ENCODE data around the gene DTX2.
A peak's percentile ranks its signal among the peaks of the same experiment; 100 is the strongest.
"Not testable (repeated sequence)": the region's sequence is repeated elsewhere in the genome, so short reads cannot be mapped to it uniquely, and the experiment has no call there.

Gene DTX2

DNA sequence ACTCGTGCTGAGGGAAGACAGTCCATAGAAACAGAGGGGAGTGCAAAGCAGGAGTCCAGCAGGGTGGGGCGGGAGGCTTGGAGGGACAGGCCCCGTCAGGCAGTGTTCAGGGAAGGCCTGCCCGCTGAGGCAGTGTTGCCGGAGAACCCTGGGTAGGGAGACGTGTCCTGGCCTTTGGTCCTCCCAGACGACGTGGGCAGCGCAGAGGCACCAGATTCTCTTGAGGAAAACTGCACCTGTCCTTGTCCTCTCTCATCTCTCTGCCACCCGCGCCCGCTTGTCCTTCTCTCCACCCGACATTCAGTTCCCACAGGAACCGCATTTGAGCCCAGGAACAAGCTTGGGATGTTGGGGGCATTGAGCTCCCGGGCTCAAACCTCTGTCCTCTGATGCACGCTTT is 34.2 kb downstream of the DTX2 start:
- DNase-seq, result not testable (repeated sequence)

DNA sequence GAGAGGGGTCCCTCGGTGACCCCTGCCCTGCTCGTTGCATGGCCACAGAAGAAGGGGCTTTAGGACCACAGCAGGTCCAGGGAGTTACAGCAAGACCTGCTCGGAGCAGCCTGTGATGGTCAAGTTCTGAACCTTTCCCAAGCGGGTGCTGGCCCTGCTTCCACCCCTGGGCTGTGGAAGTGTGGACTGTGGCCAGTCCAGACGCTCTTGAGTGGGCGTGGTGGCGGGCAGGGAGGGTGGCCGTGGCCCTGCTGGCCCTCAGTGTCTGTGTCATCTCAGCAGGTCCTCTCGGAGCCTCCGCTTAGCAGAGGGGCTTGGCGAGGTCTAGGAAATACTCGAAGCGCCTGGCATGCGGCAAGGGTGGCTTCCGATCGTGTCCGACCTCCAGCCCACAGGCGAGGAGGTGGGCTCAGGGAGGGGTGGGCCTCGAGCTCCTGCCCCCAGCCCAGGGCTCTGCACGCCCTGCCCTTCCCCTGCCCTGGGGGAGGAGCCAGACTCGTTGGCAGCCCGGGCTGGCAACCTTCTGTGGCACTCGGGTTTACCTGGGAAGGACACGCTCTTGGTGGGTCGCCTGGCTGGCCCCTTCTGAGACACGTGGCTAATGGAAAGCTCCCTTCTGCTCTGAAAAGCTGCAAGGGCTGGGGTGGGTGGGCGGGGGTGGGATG is 36.5 kb downstream of the DTX2 start:
- not testable (repeated sequence) for DNase-seq

DNA sequence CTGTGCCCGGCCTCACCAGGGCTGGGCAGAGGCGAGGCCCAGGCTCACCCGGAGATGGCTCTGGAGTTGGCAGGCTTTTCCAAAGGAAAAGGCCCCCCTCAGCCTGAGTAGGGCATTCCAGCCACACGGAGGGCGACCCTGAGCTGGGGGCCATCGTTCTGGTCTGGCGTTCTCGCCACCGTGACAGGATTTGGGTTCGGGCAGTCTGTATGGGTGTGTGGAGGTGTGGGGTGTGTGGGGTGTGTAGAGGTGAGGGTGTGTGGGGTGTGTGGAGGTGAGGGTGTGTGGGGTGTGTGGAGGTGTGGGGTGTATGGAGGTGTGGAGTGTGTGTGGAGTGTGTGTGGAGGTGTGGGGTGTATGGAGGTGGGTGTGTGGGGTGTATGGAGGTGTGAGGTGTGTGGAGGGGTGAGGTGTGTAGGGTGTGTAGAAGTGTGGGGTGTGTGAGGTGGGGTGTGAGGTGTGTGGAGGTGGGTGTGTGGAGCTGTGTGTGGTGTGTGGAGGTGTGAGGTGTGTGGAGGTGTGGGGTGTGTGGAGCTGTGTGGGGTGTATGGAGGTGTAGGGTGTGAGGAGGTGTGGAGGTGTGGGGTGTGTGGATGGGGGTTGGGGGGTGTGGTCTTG is 37.2 kb downstream of the DTX2 start:
- DNase-seq, result not testable (repeated sequence)

DNA sequence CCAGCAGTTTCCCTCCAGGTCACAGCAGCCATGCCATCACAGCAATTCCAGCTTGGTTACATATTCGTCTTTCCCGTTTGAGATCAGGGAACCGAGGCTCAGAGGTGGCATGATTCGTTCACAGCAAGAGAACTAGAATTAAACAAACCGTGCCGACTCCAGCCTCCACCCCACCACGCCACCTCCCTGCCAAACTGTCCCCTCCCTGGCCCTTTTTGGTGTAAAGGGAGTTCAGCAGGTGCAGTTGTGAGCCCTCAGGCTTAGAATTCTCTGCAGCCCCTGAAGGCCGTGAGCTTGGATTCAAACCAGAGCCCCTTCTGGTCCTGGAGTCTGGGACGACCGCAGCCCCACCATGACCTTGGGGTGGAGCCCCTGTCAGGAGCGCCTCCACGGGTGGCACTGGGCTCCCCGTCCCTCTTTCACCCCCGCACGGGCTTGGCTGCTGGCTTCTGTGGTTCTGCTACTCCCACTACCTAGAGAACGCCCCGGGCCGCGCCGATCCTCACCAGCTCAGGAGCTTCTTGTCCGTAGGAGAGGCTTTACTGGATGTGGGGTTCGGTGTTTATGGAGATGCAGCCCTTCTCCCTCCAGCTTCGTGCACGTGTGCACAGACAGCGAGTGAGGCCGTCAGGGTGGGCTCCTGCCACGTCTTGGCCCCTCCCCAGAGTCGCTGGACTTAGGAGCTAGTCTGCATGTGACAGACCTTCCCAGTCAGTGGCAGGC is 37.9 kb downstream of the DTX2 start:
- not testable (repeated sequence) for DNase-seq

DNA sequence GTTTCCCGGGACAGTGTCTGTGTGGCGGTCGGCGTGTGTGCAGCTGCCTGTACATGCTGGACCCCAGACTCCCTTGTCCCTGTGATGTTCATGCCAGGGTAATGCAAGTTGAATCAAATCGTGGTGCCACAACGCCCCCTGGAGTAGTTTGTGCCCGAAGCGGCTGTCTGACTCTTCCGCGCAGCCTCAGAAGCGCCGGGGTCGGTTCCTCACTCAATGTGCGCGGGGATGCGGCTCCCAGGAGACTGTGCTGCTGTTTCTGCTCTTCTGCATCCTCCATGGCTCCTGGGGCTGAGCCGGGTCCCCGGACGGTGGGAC is 38.4 kb downstream of the DTX2 start:
- DNase-seq, result not testable (repeated sequence)

DNA sequence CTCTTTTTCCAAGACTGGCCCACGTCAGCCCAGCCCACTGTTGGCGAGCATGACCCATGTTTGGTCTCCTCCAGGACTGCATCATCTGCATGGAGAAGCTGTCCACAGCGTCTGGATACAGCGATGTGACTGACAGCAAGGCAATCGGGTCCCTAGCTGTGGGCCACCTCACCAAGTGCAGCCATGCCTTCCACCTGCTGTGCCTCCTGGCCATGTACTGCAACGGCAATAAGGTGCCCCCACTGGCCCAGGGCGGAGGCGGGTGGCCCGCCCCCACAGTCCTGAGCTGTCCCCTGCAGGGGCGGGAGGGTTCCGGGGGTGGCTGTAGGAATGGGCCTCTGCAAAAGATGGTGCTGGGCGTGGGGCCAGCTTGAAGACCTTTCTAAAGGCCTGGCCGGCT is 40.7 kb downstream of the DTX2 start:
- not testable (repeated sequence) for DNase-seq

DNA sequence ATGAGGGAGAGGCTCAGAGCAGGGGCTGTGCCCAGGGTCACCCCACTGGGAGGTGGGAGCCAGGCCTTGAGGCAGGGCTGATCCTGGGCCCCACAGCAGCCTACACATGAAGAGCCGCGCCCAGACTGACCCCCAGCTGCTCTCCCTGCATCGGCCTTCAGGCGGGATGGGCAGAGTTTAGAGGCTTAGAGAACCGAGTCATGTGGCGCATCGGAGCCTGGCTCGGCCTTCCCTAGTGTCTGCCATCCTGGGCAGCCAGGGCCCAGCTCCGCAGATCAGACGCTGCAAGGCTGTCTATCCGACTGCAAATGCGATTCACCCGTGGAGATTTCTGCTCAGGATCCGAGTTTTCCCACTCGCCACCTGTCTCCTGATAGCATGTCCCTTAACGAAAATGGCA is 41.3 kb downstream of the DTX2 start:
- DNase-seq, result not testable (repeated sequence)

DNA sequence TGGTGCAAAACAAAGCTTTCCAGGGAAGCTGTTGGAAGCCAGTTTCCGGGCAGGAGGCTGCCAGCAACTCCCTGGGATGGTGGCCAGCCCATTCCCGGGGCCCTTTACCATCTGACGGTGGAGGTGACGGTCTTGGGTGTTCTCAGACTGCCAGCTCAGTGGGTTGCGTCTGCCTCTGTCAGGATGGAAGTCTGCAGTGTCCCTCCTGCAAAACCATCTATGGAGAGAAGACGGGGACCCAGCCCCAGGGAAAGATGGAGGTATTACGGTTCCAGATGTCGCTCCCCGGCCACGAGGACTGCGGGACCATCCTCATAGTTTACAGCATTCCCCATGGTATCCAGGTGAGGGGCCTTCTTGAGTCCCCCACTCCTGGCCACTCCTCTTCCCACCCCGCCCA is 41.7 kb downstream of the DTX2 start:
- not testable (repeated sequence) for DNase-seq

DNA sequence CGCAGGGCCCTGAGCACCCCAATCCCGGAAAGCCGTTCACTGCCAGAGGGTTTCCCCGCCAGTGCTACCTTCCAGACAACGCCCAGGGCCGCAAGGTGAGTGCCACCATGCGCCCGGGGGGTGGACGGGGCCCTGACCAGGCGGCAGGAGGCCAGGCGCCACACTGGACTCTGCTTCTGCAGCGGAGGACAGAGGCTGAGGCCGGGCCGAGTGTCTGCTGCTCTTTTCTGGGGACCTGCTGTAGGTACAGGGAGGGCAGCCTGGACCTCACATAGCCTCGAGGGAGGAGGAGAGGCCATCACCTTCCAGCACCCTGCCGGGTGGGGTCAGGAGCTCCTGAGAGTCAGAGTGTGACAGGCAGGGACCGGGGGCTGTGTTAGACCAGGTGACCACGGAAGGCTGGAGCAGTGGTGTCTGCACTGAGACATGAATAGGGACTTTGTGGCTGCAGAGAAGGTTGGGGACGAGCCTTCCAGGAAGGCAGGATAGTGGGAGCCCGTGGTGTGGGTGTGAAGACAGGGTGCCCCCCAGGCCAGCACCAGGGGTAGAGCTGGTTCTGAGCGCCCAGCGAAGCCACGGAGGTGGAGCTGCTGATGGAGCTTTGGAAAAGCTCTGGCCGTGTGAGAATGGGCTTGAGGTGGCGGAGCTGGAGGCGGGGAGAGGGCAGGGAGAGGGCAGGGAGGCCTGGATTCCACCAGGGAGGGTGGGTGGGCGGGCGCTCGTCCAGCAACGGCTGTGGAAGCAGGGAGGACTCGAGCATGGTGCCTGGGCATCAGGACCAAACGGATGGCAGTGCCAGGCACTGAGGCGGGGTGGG is 43.0 kb downstream of the DTX2 start:
- DNase-seq, result not testable (repeated sequence)

DNA sequence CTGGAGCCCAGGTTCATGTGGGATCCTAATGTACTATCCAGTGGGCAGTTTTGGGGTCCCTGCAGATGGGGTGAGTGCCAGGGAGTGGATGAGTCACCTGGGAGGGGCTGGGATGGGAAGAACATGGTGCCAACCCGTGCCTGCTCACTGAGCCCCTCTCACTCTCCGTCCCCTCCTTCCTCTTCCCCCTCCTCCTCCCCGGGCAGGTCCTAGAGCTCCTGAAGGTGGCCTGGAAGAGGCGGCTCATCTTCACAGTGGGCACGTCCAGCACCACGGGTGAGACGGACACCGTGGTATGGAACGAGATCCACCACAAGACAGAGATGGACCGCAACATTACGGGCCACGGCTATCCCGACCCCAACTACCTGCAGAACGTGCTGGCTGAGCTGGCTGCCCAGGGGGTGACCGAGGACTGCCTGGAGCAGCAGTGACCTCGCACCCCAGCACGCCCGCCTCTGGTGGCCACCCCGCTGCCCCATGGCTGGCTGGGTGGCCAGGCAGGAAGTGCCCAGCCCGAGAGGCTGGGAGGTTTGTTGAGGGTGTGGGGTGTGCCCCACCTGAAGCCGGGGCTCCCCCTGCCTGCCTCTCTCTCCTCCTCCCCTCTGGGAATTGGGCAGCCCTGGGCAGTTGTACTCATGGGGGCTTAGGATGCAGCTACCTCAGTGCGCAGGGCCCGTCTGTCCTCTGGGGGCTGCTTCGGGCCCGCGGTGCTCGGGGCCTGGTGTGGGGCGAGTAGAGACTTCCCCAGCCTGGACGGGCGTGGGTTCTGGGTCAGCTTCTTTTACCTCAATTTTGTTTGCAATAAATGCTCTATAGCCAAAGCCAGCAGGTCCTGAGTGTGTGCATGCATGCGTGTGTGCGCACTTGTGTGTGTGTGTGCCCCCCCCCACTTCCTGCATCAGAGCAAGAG is 43.9 kb downstream of the DTX2 start:
- peak; percentile 54 for DNase-seq

DNA sequence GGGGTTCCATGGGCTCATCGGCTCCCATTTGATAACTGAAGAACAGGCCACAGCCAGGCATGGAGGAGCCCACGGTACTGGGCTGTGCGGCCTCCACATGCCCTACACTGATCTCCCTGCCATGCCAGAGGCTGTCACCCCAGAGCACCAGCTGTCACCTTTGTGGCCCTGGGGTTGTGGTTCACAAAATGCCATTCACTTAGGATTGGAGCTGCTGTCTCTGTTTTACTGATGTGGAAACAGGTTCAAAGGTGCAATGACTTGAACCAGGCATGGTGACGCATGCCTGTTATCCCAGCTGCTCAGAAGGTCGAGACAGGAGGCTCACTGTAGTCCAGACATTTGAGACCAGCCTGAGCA is 44.6 kb downstream of the DTX2 start:
- DNase-seq, result no peak

DNA sequence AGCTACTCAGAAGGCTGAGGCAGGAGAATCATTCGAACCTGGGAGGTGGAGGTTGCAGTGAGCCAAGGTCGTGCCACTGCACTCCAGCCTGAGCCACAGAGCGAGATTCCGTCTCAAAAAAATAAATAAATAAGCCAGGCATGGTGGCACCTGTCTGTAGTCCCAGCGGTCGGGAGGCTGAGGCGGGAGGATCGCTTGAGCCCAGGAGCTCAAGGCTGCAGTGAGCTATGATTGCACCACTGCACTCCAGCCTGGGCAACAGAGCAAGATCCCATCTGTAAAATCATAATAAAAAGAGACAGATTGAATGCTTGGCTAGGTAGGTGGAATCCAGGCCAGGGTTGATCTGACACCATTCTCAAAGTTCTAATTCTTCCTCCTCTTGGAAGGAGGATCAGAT is 45.1 kb downstream of the DTX2 start:
- DNase-seq, result peak; percentile 6

DNA sequence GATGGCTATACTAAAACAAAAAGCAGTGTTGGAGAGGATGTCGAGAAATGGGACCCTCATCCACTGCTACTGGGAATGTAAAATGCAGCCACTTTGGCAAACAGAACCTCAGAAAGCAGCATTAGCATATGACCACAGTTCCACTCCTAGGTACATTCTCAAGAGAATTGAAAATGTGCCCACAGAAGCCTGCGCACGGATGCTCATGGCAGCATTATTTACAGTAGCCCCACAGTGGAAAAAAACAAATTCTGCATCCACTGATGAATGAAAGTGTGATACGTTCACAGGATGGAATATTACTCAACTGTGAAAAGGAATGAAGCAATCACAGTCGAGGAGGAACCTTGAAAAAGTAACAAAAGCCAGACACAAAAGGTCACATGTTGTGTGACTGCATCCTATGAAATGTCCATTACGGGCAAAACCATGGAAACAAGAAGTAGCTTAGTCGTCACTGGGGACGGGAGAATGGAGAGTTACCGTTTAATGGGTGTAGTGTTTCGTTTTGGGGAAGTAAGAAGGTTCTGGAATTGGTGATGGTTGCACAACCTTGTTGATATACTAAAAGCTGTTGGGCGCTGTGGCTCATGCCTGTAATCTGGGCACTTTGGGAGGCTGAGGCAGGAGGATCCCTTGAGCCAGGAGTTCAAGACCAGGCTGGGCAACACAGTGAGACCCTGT is 46.4 kb downstream of the DTX2 start:
- DNase-seq, result no peak

DNA sequence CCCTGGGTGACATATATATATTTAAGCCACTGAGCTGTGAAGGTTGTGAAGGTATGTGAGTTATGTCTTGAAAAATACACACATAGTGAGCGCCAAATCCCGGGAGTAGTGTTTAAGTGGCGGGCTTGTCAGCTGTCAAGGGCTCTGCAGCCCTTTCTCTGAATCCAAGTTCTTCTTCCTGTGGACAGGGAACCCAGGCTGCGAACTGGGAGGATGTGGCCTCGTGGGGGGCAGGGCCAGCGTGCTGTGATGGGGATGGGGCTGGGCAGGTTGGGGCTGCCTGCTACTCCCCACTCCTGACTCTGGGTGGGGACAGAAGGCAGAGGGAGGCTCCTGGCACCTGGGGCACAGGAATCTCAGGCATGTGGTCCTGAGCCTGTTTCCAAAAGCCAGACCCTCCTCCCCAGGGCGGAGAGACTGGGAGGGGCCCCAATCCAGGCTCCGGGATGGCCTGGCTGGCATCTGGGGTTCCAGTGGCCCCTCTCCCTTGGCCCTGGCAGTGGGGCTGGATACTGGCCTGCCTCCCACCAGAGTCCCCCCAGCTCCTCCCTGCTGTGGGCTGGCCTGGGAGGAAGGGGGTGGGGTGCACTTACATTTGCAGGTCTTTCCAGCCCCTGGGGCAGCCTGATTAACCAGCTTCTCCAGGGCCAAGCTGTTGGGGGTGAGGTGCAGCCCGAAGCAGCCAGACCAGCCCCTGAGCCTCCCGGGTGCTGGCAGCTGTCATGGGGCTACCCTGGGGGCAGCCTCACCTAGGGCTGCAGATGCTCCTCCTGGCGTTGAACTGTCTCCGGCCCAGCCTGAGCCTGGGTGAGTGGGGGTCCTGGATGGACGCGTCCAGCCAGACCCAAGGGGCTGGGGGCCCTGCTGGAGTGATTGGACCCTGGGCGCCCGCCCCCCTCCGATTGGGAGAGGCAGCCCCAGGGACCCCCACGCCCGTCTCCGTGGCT is 48.7 kb downstream of the DTX2 start, which contains the start of gene UPK3B:
TSS of gene UPK3B (plus strand) at position 622 of the 947 bp plus-strand sequence. CDS start at position 723, 101 bp downstream.
- no peak for DNase-seq

DNA sequence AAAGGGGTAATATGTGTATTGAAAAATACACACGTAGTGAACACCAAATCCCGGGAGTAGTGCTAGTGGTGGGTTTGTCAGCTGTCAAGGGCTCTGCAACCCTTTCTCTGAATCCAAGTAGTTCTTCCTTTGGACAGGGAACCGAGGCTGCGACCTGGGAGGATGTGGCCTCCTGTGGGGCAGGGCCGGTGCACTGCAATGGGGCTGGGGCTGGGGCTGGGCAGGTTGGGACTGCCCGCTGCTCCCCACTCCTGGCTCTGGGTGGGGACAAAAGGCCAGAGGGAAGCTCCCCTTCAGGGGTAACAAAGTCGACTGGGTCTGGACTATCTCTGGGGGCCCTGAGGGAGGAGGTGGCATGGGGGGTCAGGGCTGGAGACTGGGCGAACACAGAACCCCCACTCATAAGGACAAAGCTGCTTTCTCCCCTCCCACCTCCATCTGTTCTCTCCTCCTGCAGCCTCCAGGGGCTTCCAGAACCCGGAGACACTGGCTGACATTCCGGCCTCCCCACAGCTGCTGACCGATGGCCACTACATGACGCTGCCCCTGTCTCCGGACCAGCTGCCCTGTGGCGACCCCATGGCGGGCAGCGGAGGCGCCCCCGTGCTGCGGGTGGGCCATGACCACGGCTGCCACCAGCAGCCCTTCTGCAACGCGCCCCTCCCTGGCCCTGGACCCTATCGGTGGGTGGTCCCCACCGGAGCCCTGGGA is 49.8 kb downstream of the DTX2 start:
- DNase-seq, result not testable (repeated sequence)

DNA sequence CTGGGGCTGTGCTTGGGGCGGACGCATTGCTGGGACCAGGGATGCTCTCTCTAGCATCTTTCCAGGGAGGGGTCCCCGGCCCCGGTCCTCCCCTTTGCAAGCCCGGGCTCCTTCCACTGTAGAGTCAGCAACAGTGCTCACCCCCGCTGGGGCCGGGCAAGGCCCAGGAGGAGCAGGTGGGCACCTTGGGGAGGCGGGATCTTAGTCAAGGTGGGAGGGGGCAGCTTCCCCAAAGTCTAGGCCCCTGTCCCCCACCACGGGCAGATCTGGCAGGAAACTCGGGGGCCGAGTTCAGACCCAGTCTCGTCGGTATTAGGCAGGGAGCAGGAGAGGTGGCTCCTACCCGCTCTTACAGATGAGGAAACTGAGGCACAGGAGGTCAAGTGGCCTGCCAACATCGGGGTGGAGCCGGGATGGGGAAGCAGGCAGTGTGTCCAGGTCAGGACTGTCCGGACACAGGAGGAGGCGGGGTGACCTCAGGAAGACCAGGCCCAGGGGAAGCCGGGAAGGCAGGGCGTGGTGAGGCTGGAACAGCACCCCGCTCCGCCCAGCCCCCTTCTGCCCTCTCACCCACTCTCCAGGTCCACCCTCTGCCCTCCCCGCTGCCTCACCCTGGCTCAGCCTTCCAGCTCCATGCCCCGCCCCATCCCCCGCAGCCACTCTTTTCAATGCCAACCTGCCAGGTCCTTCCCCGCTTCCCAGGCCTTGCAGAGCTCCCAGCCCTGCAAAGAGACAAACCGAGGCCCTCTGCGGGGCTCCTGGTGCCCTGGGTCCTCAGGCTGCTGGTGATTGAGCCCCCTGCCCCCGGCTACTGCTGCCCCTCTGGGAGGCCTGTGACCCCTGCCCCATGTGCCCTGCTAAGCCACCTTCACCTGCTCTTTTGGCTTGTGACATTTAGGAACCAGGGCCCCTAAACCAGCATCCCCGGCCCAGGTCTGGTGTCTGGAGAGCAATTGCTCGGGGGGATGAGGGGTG is 50.7 kb downstream of the DTX2 start:
- not testable (repeated sequence) for DNase-seq

DNA sequence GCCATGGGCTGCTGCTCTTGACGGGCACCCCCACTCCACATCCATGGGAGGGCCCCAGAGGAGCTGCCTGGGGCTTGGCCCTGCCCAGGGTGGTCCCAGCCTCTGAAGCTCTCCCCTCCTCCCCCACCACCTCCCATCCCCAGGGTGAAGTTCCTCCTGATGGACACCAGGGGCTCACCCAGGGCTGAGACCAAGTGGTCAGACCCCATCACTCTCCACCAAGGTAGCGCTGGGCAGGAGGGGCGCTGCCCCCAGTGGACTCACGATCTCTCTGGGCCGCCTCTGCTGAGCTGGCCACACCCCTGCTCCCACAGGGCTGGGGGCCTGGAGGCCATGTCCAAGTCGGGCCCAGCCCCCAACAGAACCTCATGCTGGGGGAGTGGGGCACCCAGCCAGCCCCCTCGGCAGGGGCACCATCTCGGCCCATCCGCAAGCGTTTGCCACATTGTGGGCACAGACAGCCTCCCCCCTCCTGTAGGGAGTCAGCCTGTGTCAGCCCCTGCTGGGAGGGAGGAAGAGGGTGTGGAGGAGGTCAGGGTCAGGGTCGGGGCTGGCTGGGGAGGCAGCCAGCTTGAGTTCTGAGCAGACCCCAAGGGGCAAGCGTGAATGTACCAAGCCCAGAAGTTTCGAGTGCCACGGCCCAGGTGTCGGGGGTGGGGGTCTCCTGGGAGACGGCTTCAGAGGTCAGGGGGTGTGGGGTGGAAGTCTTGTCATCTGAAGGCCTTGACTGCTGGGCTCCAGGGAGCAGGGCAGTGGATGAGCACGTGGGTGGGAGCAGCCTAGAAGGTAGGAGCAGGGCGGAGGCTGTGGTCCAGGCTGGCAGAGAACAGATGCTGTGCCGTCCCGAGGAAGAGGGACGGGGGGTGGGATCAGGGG is 51.7 kb downstream of the DTX2 start:
- no peak for DNase-seq

Data from activated effector memory CD4-positive, alpha-beta T cell treated with anti-CD3 and anti-CD28 coated beads, Interleukin-2, amount 50 U/mL, for 16 hours (primary cell).